Ramos (cell line): Measurements from ENCODE around the gene EXOSC10.
"Not testable (repeated sequence)": the region's sequence is repeated elsewhere in the genome, so short reads cannot be mapped to it uniquely, and the experiment has no call there.

ENCODE experiments used
- in situ Hi-C: fragments of 300-500 bp; cut with MboI; formaldehyde crosslinking; loops from one replicate; pipeline ENCODE4 v1.14.3; 2022; ENCODE audit warnings: low sequenced_read_pairs; ENCODE audit not compliant: unreplicated experiment

The EXOSC10 gene

DNA sequence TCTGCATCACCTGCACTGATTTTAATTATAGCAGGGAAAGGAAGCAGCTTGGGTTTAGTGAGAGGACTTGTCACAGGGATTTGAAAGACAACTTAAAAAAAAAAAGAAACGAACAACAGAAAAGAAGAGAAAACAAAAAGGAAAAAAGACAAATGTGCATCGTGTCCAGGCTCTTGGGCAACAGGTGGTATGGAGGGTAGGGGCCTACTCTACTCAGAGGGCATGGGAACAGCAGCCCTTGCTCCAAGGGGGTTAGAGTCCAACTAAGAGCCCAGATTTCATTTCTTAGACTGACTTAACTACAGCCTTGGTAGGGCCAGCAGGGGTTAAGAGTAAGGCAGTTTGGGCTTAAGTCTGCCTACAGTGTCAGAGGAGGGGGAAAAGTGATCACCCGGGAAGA, 15.3 kb upstream of the EXOSC10 start:
- in situ Hi-C loops = no loop called here

DNA sequence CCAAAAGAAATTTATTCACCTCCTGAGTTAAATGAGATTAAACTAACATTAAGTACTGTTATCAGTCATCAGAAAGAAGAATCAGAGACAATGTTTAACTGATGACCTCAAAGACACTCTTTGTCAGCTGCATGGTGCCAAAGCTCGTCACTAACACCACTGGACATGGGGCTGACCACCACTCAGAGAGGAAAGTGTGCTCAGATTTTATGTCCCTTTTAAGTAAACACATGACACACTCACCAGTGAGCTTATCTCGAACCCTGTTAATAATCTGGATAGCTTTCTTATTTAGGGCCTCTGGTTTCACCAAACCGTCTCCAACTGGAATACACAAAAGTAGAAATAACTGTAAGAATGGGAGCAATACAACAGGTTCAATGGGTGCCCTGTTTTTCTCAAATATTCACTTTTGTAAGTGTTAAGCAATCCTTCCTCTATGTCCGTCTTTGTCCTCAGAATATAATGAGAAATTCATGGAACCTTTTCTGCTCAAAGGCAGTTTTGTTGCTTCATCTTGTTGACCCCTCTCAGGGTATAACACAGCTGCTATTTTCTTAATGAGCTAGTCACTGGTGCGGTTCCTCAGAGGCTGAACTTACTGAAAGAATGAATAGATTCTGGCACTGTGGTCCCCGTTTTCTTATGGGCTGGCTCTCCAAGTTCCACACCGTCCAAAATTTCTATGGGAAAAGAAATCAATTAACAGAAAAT, 9.5 kb upstream of the EXOSC10 start:
- in situ Hi-C loops = no loop called here

DNA sequence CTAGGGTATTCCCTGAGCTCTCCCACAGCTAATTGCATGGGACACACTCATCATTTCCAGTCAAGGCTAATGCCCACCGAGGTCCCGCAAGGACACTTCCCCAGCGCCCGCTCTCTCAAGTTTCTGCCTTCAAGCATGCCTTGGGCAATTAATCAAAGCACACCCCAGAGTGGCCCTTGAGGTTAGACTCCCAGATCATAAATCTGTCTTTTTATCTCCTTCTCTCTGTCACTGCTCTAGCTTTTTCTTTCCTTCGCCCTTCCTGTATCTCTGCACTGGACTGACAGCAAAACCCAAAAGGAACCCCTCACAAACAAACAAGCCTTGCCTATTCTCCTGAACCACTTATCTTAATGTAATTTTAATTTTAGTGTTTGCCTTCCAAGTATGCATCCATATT, 7.9 kb upstream of the EXOSC10 start:
- in situ Hi-C loops = no loop called here

DNA sequence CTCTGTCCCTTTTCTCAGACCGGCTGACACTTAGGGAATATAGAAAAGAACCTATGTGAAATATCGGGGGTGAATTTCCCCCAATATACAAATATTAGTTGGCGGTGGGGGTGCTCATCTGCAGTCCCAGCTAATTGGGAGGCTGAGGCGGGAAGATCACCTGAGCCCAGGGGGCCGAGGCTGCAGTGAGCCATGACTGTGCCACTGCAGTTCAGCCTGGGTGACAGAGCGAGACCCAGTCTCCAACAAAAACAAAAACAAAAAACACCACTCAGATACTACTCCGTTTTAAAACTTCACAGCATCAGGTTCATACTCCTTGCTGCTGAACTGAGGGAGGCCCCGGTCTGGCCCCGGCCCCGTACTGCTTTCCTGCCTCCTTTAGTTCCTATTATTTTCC, 5.9 kb upstream of the EXOSC10 start:
- in situ Hi-C loops = no loop called here

DNA sequence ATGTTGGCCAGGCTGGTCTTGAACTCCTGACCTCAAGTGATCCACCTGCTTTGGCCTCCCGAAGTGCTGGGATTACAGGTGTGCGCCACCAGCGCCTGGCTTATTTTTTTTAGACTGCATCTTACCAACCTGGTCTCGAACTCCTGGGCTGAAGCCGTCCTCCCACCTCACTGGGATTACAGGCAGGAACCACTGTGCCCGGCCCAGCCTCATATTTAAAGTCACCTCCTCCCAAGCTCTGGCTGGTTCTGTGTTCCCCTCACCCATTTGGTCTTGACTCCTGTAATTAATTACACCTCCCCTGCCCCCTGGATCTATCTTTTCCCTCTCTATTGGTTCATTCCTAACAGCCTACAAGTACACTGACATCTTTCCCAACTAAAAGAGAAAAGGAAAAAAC, 1.7 kb upstream of the EXOSC10 start:
- in situ Hi-C loops = no loop called here

DNA sequence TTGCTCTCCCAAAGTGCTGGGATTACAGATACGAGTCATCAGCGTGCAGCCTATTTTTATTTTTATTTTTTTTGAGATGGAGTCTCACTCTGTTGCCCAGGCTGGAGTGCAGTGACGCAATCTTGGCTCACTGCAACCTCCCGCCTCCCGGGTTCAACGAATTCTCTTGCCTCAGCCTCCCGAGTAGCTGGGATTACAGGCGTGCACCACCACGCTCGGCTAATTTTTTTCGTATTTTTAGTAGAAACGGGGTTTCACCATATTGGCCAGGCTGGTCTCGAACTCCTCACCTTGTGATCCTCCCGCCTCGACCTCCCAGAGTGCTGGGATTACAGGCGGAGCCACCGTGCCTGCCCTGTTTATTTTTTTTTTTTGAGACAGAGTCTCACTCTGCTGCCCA, 1.1 kb upstream of the EXOSC10 start:
- in situ Hi-C loops = not testable (repeated sequence)

DNA sequence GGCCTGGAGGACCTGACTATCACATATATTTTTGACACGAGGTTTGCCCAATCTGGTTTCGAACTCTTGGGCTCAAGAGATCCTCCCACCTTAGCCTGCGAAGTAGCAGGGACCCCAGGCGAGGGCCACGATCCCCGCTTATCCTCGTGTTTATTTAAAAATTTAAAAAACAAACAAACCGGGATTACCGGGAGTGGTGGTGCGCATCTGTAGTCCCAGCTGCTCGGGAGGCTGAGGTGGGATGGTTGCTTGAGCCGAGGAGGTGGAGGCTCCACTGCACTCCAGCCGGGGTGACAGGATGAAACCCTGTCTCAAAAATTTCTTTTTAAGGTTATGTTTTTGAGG, 452 bp upstream of the EXOSC10 start:
- in situ Hi-C loops = no loop called here

DNA sequence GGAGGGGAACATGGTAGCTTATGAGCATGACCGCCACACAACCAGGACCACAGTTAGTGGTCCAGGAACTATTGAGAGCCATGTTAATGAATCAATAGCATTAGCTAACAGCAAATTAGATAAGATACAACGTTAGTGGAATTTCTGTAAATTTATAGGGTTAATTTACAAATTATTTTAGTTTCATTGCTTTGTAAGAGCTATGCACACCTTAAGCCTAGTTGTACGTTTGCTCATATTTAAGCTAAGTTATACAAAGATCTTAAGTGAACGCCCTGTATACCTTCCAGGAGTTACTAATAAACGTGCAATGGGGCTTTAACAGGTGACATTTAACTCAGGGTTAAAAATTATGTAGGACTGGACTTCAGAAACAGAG, 749 bp downstream of the EXOSC10 start:
- in situ Hi-C loops = no loop called here

DNA sequence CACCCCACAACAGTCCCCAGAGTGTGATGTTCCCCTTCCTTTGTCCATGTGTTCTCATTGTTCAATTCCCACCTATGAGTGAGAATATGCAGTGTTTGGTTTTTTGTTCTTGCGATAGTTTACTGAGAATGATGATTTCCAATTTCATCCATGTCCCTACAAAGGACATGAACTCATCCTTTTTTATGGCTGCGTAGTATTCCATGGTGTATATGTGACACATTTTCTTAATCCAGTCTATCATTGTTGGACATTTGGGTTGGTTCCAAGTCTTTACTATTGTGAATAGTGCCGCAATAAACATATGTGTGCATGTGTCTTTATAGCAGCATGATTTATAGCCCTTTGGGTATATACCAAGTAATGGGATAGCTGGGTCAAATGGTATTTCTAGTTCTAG, 15.9 kb downstream of the EXOSC10 start:
- in situ Hi-C loops = not testable (repeated sequence)

DNA sequence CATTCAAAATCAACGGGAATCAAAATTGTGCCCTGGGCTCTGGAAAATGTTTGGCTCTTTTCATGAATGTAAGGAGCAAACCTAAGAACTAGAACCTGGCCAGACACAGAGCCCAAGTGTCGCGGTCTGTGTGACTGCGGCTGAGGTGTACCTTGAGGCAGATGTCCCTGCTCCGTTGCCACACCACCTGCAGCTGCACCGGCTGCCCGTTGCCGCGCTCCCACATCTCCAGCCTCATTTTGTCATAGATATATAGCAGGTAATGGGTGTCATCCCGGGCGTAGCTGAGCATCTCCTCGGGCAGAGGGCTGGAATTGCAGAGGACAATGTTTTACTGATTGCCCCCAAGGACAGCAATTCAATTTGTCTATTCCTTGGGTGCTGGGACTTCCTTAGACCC, 18.7 kb downstream of the EXOSC10 start:
- in situ Hi-C loops = no loop called here

DNA sequence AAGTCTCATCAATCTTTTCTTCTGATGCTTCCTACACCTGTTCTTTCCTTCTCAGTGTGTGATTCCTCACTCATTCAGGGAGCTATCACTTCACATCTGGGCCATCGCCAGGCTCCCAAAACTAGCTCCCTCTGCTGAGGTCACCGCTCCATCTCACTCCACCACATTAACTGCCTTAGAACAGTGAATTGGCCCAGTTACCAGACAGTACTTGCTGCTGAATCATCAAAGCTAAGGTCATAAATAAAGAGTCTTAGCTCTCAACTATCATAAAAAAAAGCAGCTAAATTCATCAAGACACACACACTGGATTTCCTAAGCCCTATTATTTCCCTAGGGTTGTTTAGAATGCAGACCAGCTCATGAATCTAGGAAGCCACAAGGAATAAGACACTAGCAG, 21.0 kb downstream of the EXOSC10 start:
- in situ Hi-C loops = no loop called here

DNA sequence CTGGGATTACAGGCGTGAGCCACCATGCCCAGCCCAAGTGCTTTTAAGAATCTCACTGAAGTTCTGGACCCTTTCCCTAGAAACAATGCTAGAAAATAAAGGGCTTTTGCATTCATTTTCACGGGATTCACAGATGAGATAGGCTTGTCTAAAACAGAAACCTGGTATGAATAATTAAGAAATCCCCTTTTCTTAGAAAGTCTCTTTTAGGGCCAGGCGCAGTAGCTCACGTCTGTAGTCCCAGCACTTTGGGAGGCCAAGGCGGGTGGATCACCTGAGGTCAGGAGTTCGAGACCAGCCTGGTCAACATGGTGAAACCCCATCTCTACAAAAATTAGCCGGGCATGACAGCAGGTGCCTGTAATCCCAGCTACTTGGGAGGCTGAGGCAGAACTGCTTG, 26.3 kb downstream of the EXOSC10 start:
- in situ Hi-C loops = not testable (repeated sequence)

DNA sequence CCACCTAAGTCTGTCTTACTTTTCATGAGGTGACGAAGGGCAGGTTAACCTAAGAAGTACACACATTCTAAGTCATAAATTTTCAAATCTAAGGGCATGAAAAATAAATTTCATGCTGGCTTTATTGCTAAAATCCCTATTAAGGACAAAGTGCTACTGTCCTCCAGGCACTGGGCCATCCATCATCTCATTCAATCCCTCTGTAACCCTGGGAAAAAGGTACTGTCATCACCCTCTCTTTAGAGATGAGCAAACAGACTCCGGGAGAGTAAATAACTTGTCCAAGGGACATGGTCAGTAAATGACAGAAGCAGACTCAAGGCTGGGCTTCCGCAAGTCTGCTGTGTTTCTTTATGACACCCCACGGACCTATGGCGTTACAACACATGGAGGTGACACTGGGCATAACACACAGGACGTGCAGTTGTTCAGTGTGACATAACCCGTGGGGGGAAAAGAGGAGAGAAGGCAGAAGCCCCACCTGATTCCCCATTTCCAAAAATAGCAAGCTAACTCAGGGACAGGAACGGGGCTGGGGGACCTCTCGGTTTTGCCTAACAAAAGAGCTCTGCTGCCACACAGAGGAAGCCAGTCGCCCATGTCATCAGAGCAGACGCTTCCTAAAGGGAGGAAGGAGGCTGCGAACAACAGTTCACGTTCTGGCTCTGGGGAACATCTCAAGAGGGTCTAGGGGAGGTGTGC, 27.3 kb downstream of the EXOSC10 start:
- in situ Hi-C loops = no loop called here

DNA sequence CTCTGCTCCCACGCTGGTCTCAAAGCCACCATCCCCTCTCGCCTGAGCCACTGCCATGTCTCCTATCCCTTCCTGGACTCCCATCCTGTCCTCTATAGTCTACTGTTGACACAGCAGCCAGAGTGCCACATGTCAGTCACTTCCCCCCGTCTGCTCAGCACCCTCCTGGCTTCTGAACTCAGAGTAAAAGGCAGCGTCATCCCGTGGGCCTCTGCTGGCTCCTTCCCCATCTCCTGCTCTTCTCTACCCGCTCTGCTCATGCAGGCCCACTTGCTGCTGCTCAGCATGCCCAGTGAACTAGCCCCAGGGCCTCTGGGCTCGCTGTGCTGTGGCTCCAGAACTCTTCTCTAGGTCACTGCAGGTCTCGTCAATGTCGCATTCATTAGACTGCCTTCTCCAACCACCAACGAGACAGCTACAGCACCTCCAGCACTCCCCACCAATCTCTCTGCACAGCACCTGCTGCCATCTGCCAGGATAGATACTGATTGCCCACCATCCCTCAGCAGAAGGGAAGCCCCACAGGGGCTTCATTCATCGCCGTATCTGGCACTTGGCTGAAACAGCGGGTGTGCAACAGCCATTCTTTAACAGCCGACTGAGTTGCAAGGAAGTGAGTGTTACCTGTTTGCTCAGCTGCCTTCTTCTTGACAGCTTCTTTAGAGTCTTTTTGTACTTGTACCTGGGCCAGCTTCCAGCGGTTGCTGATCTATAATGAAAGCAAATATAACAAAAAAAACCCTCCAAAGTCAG, 28.0 kb downstream of the EXOSC10 start:
- in situ Hi-C loops = no loop called here

DNA sequence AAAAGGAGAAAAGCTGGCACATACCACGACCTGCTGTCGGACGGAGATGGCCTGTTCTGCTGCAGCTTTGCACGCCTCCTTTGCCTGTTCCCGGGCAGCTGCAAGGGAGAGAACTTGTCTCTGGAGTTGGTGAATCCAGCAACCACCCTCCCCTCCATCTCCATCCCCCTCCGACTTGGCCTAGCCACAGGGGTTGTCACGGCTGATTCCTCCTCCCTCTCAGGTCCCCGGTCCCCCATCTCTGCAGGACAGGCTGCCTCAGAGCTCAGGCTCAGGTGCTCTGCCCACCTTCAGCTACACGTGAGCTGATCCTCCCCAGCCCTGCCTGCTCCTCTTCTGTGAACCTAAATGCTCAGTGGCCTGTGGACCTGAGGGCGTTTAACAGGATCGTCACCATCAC, 28.8 kb downstream of the EXOSC10 start:
- in situ Hi-C loops = no loop called here

DNA sequence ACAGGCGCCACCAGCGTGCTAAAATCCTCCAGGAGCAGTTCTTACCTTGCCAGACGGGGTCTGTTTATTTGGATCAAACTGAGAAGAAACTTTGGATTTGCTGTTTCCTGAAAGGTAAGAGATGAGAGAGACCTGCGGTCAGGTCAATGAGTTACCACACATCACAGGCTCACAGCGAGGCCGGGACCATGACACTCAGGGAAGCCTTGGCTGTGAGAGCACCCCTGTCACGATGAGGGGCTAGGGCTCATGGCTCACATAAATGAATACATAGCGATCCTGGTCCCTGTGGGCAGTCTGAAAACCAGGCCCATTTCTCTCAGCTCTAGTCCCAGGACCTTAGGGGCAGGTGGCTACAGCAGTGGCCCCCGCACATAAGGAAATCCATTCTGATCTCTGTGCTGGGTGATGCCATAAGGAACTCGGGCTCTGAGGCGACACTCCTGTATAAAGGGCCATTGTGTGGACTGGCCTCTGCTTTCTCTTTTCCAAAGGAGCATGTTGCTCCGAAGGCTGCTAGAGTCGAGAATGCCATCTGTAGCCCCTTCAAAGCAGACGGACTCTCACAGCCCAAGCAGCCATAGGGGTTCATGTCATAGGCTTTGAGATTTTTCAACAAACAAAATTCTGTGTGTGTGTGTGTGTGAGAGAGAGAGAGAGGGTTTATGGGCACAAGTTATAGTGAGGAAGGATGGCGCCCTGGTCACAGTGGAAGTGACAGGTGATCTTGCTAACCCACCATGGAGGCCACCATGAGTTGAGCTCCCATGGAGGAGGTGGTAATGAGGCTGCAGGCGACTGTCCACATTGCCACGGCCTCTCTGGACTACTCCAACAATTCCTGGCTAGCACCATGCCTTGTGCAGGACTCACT, 30.8 kb downstream of the EXOSC10 start:
- in situ Hi-C loops = no loop called here

DNA sequence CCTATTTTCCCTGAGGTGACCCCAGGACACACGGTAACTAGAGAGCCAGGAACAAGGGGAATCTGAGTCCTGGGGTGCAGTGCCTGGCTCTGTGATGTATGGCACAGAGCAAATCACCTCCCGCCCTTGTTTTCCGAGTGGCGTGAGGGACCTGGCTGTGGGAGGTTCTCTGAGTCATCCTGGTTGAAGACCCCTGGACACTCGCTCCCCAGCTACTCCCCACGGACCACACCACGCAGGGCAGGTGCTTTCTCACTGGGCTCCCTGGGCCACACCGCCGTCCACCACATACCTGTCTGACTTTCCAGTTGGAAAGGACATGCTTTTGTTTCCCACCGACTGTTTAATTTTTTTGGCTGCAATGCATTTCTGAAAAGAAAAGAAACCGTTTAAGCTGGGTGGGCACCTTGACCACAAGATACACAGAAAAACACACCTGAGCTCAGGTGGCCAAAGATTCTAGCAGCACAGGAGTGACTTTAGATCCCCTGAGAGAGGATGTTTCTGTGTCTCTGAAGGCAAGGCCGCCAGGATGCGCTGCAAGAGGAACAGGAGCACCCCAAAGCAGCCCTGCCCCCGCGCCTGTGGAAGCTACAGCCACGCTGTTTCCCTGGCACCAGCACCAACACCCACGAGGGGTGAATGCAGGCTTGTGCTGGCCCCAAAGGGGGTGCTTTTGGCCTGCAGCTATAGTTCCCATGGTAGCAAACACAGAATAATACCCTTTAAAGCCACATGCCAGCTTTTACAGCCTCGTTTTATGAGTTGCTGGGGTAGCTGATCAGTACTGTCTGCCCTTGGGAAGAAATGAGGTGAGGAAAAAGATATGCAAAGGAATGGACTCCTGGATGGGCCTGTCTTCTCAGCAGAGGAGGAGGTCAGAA, 31.7 kb downstream of the EXOSC10 start:
- in situ Hi-C loops = no loop called here

DNA sequence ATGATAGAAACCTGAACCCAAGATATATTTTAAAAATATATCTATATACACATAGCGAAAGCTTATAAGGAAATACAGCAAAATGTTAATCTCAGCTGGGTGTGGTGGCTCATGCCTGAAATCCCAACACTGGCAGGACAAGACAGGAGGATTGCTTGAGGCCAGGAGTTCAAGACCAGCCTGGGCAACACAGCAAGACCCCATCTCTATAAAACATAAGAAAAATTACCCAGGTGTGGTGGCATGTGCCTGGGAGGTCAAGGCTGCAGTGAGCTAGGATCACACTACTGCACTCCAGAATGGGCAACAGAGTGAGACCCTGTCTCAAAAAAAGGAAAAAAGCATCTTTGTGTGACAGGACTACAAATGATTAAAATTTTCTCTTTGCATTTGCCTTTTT, 33.9 kb downstream of the EXOSC10 start:
- in situ Hi-C loops = no loop called here

DNA sequence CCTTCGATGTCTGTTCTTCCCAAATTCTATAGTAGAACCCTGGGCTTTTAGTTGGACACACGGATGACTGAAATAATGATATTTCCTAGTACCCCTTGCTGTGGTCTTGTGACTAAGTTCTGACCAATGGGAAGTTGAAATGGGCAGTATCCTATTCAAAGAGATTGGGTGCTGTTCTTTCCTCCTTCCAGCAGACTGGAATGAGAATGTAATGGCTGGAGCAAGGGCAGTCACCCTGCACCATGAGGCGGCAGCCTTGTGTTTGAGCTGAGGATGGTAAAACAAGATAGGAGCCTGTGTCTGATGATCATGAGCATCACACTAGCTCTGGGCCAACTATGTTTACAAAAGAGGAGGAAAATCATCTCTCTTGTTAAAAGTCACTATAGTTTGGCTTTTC, 34.7 kb downstream of the EXOSC10 start:
- in situ Hi-C loops = no loop called here
